Measurements from ENCODE around the gene KCNQ5. TPM values are rescaled to one million over a fixed set of nuclear protein-coding genes. Genes with fewer than 3 reads are reported as not detected.

KCNQ5 gene
- total and polyA plus RNA-seq, 2 donors (not counting 1 experiment from before 2014, with no cell fraction given) = 0.74 to 4.6 TPM

- Histone ChIP-seq H3K4me3 (replicated peaks in 1 of 4; ENCODE audit: control extremely low read depth in 1 of 4, insufficient read depth in 1 of 4, low read depth in 3 of 4, low read length in 4 of 4) (no peak overlapping the region), H3K4me2 (ENCODE audit: extremely low read depth, insufficient read depth, low read length) (no peak overlapping the region), H3K9ac (ENCODE audit: insufficient read depth, low read length) (no peak overlapping the region), H3K4me1 (ENCODE audit: control insufficient read depth, extremely low read depth, insufficient read depth, low read length) (peaks cover 11% of the 10 kb centered on the region), H3K27ac (ENCODE audit: insufficient read depth, low read length) (no peak overlapping the region), H2AFZ (ENCODE audit: low read length) (no peak overlapping the region), H3K79me2 (ENCODE audit: control insufficient read depth, insufficient read depth, low read length) (no peaks in the 10 kb centered on the region), H3K9me3 (ENCODE audit: control insufficient read depth, insufficient read depth, low read depth, low read length) (no peaks in the 10 kb centered on the region), H3K27me3 (ENCODE audit: control insufficient read depth, insufficient read depth, low read length) (no peaks in the 10 kb centered on the region), H3K36me3 (ENCODE audit: control insufficient read depth, insufficient read depth, low read length) (no peaks in the 10 kb centered on the region), H4K20me1 (ENCODE audit: control insufficient read depth, extremely low read depth, insufficient read depth, low read length) (no peaks in the 10 kb centered on the region)
- no peak for DNase-seq (ENCODE audit: low read depth in 2 of 2)
- no peak for TF ChIP-seq EZH2 (IDR thresholded peaks at IDR 0.05; ENCODE audit: low read length, missing control alignments)
- TF ChIP-seq CTCF (conservative IDR thresholded peaks at IDR 0.05 in 1 of 2, IDR thresholded peaks at IDR 0.05 in 1 of 2; ENCODE audit: low read depth in 1 of 2, low read length in 2 of 2) = no peak
Observed at GRCh38 chr6:72816022-72816421, 194.2 kb downstream of the KCNQ5 start.

GRCh38 chr6:72817208-72817607 is 195.3 kb downstream of the KCNQ5 start:
- peaks cover 3% of the 10 kb centered on the region for H3K4me1 ChIP-seq (ENCODE audit: control insufficient read depth, extremely low read depth, insufficient read depth, low read length)
- H3K27me3 ChIP-seq (ENCODE audit: control insufficient read depth, insufficient read depth, low read length) = no peaks in the 10 kb centered on the region
- H3K4me3 ChIP-seq (replicated peaks in 1 of 4; ENCODE audit: control extremely low read depth in 1 of 4, insufficient read depth in 1 of 4, low read depth in 3 of 4, low read length in 4 of 4) = no peak overlapping the region
- H3K9ac ChIP-seq (ENCODE audit: insufficient read depth, low read length) = no peak overlapping the region
- TF ChIP-seq EZH2 (IDR thresholded peaks at IDR 0.05; ENCODE audit: low read length, missing control alignments) (no peak), CTCF (conservative IDR thresholded peaks at IDR 0.05 in 1 of 2, IDR thresholded peaks at IDR 0.05 in 1 of 2; ENCODE audit: low read depth in 1 of 2, low read length in 2 of 2) (no peak)
- H3K9me3 ChIP-seq (ENCODE audit: control insufficient read depth, insufficient read depth, low read depth, low read length) = no peaks in the 10 kb centered on the region
- H3K79me2 ChIP-seq (ENCODE audit: control insufficient read depth, insufficient read depth, low read length) = no peaks in the 10 kb centered on the region
- no peak overlapping the region for H3K4me2 ChIP-seq (ENCODE audit: extremely low read depth, insufficient read depth, low read length)
- no peaks in the 10 kb centered on the region for H3K36me3 ChIP-seq (ENCODE audit: control insufficient read depth, insufficient read depth, low read length)
- no peaks in the 10 kb centered on the region for H4K20me1 ChIP-seq (ENCODE audit: control insufficient read depth, extremely low read depth, insufficient read depth, low read length)
- H2AFZ ChIP-seq (ENCODE audit: low read length) = no peak overlapping the region
- H3K27ac ChIP-seq (ENCODE audit: insufficient read depth, low read length) = no peak overlapping the region
- no peak for DNase-seq (ENCODE audit: low read depth in 2 of 2)

DNA sequence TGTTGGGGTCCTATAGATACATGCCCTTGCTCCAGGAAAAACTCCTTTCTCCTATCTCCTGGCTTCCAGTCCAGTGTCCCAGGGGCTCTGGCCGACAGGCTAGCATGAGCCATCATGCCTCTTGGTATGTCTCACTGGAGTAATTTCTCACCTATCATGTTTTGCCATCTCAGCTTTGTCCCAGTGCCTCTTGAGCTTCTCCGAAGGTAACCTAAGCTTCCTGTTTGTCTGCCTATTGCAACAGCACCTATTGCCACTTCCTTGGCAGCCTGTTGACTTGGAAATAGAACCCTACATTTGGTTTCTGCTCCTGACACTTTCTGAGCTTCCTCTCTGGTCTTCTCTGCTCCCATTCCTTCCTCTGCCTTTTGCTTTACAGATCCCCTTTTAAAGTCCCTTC is 197.7 kb downstream of the KCNQ5 start:
- no peaks in the 10 kb centered on the region for H3K9me3 ChIP-seq (ENCODE audit: control insufficient read depth, insufficient read depth, low read depth, low read length)
- H3K9ac ChIP-seq (ENCODE audit: insufficient read depth, low read length) = no peak overlapping the region
- no peaks in the 10 kb centered on the region for H3K36me3 ChIP-seq (ENCODE audit: control insufficient read depth, insufficient read depth, low read length)
- no peaks in the 10 kb centered on the region for H4K20me1 ChIP-seq (ENCODE audit: control insufficient read depth, extremely low read depth, insufficient read depth, low read length)
- H3K4me2 ChIP-seq (ENCODE audit: extremely low read depth, insufficient read depth, low read length) = no peak overlapping the region
- H3K79me2 ChIP-seq (ENCODE audit: control insufficient read depth, insufficient read depth, low read length) = no peaks in the 10 kb centered on the region
- TF ChIP-seq EZH2 (IDR thresholded peaks at IDR 0.05; ENCODE audit: low read length, missing control alignments) = no peak
- TF ChIP-seq CTCF (conservative IDR thresholded peaks at IDR 0.05 in 1 of 2, IDR thresholded peaks at IDR 0.05 in 1 of 2; ENCODE audit: low read depth in 1 of 2, low read length in 2 of 2) = no peak
- no peaks in the 10 kb centered on the region for H3K27me3 ChIP-seq (ENCODE audit: control insufficient read depth, insufficient read depth, low read length)
- H2AFZ ChIP-seq (ENCODE audit: low read length) = no peak overlapping the region
- H3K4me1 ChIP-seq (ENCODE audit: control insufficient read depth, extremely low read depth, insufficient read depth, low read length) = no peaks in the 10 kb centered on the region
- no peak for DNase-seq (ENCODE audit: low read depth in 2 of 2)
- no peak overlapping the region for H3K4me3 ChIP-seq (replicated peaks in 1 of 4; ENCODE audit: control extremely low read depth in 1 of 4, insufficient read depth in 1 of 4, low read depth in 3 of 4, low read length in 4 of 4)
- H3K27ac ChIP-seq (ENCODE audit: insufficient read depth, low read length) = no peak overlapping the region
